GM12864 (cell line): Measurements from ENCODE around the gene POU3F2.

Experiments used
- DNase-seq: peaks from one replicate; pipeline ENCODE4 v3.0.0-alpha.2; 2011; ENCODE audit warnings: low read depth
- H3K4me3 ChIP-seq: 2 replicates; pipeline ENCODE4 v1.5.1; 2011; ENCODE audit warnings: mild to moderate bottlenecking, low read depth, low read length, control low read depth
- CTCF ChIP-seq: IDR thresholded peaks from 2 replicates; pipeline ENCODE4 v1.5.1; 2011; ENCODE audit warnings: low read depth, mild to moderate bottlenecking, moderate library complexity, low read length, control low read depth, inconsistent platforms; ENCODE audit errors: missing control alignments

POU3F2 gene

GRCh38 chr6:98834060-98835031 is at the start of gene POU3F2:
POU3F2 (plus strand) TSS chr6:98834574; CDS start chr6:98834874, 300 bp downstream.
- peak; percentile 38 for DNase-seq
- peak within 1 kb of the TSS; percentile 5 for H3K4me3 ChIP-seq
- no peak for TF ChIP-seq CTCF

GRCh38 chr6:98787435-98787834 is 46.9 kb upstream of the POU3F2 start:
- no peak for DNase-seq
- TF ChIP-seq CTCF: no peak
- H3K4me3 ChIP-seq: no peak overlapping the region

- no peak overlapping the region for H3K4me3 ChIP-seq
- no peak for DNase-seq
- TF ChIP-seq CTCF: no peak
Observed at GRCh38 chr6:98787961-98788360, 46.4 kb upstream of the POU3F2 start.

GRCh38 chr6:98794307-98794842 is 40.0 kb upstream of the POU3F2 start:
- no peak overlapping the region for H3K4me3 ChIP-seq
- no peak for DNase-seq
- no peak for TF ChIP-seq CTCF

GRCh38 chr6:98797217-98797994 is 37.0 kb upstream of the POU3F2 start:
- no peak for DNase-seq
- TF ChIP-seq CTCF: no peak
- H3K4me3 ChIP-seq: no peak overlapping the region

- H3K4me3 ChIP-seq: no peak overlapping the region
- TF ChIP-seq CTCF: no peak
- no peak for DNase-seq
Observed at GRCh38 chr6:98800866-98801265, 33.5 kb upstream of the POU3F2 start.
